ENCODE data around the gene STAT6.

Gene STAT6

DNA sequence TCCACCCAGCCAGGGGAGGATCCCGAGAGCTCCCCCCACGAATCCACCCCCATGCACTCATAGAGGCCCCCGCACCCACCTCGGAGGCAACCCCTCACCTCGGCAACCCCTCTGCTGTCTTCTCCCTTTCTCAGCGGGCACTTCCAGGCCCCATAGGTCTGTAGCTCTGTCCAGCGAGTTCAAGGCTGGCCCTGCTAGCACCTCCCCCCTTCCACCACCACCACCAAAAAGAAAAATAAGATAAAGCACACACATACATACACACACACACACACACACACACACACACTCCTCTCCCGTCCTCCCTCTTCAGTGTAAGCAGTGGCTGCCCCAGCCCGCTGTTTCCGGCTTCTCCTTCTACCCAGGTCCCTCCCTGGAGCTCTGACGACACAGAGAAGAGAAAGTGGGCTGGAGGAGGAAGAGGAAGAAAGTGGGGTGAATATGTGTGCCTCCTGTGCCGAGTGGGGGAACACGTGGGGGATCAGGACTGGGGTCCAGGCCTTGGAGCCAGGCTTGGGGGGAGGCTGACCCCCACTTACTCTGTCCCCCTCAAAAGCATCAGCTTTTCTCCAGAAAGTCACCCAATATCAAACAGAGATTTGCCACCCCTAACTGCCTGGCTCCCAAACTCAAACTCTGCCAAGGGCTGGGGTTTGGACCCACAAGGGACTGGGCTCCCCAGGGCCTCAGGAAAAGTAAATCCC is at the start of gene STAT6:
Gene STAT6, minus strand, starts transcription at position 332 of the 704 bp plus-strand sequence. CDS start 3,084 bp downstream, outside the sequence.
- no peaks in the 10 kb centered on the region for H3K27me3 ChIP-seq (ENCODE audit: control insufficient read depth, insufficient read depth, low read length)
- H3K4me3 ChIP-seq (ENCODE audit: low read depth, low read length) = peak within 1 kb of the TSS; percentile 80
- H3K4me1 ChIP-seq = peaks cover 12% of the 10 kb centered on the region

GRCh38 chr12:57160741-57161140 is 49.6 kb upstream of the STAT6 start:
- Histone ChIP-seq H3K9ac (no peak overlapping the region), H3K4me3 (ENCODE audit: low read depth, low read length) (no peak overlapping the region), H3K36me3 (ENCODE audit: control insufficient read depth, insufficient read depth, low read length) (no peaks in the 10 kb centered on the region), H3K79me2 (no peaks in the 10 kb centered on the region), H3K4me1 (no peaks in the 10 kb centered on the region), H3K27me3 (ENCODE audit: control insufficient read depth, insufficient read depth, low read length) (no peaks in the 10 kb centered on the region), H3K27ac (no peak overlapping the region), H2AFZ (no peak overlapping the region), H3K9me3 (ENCODE audit: control insufficient read depth, low read length) (no peaks in the 10 kb centered on the region), H3K4me2 (ENCODE audit: low read length) (no peak overlapping the region)
- TF ChIP-seq, protein P1, sequence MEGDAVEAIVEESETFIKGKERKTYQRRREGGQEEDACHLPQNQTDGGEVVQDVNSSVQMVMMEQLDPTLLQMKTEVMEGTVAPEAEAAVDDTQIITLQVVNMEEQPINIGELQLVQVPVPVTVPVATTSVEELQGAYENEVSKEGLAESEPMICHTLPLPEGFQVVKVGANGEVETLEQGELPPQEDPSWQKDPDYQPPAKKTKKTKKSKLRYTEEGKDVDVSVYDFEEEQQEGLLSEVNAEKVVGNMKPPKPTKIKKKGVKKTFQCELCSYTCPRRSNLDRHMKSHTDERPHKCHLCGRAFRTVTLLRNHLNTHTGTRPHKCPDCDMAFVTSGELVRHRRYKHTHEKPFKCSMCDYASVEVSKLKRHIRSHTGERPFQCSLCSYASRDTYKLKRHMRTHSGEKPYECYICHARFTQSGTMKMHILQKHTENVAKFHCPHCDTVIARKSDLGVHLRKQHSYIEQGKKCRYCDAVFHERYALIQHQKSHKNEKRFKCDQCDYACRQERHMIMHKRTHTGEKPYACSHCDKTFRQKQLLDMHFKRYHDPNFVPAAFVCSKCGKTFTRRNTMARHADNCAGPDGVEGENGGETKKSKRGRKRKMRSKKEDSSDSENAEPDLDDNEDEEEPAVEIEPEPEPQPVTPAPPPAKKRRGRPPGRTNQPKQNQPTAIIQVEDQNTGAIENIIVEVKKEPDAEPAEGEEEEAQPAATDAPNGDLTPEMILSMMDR (IDR thresholded peaks at IDR 0.05) = no peak

More for the DNA sequence above, at the start of gene STAT6:
- Histone ChIP-seq H3K4me2 (ENCODE audit: low read length) (peak within 1 kb of the TSS; percentile 94), H3K36me3 (ENCODE audit: control insufficient read depth, insufficient read depth, low read length) (no peaks in the 10 kb centered on the region), H3K27ac (peak within 1 kb of the TSS; percentile 95), H3K9me3 (ENCODE audit: control insufficient read depth, low read length) (no peaks in the 10 kb centered on the region), H2AFZ (peak within 1 kb of the TSS; percentile 87), H3K79me2 (no peaks in the 10 kb centered on the region), H3K9ac (peak within 1 kb of the TSS; percentile 44)
- TF ChIP-seq, protein P1 (IDR thresholded peaks at IDR 0.05) = no peak

DNA sequence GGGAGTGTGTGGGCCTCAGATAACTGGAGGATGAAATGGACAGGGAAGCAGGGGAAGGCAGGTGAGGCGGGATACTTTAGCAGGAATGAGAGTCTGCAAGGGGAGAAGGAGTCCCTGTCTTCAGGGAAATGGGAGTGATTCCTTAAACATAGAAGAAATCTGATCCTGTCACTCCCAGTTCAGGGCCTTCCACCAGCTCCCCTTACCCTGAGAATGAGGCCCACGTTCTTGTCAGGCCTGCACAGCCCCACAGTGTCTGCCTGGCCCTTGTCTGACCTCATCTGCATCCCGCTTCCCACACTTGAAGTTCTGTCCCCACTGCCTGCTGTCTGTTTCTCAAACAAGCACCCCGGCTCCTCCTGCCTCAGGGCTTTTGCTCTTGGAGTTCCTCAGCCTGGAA is 48.9 kb upstream of the STAT6 start:
- H3K4me1 ChIP-seq = no peaks in the 10 kb centered on the region
- no peaks in the 10 kb centered on the region for H3K27me3 ChIP-seq (ENCODE audit: control insufficient read depth, insufficient read depth, low read length)
- H3K36me3 ChIP-seq (ENCODE audit: control insufficient read depth, insufficient read depth, low read length) = no peaks in the 10 kb centered on the region
- no peaks in the 10 kb centered on the region for H3K9me3 ChIP-seq (ENCODE audit: control insufficient read depth, low read length)
- TF ChIP-seq, protein P1 (IDR thresholded peaks at IDR 0.05) = no peak
- H3K9ac ChIP-seq = no peak overlapping the region
- H2AFZ ChIP-seq = no peak overlapping the region
- H3K4me3 ChIP-seq (ENCODE audit: low read depth, low read length) = no peak overlapping the region
- no peak overlapping the region for H3K4me2 ChIP-seq (ENCODE audit: low read length)
- H3K79me2 ChIP-seq = no peaks in the 10 kb centered on the region
- H3K27ac ChIP-seq = no peak overlapping the region

DNA sequence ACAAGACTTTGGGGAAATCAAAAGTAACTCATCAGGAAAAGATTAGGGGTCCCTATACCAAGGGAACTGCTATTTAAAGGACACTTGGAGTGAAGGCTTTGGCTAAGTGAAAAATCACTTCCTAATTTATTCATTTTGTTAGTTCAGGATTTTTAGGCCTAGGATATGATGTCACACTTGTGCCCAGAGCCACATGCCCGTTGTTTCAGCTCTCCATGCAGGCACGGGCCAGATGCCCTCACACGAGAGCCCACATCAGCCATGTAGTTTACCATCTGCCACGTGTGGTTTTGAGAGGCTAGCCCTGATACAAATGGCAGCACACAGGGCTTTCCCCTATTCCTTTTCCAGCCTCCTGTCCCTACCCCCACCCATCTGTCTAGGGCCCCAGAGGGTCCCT is 48.1 kb upstream of the STAT6 start:
- Histone ChIP-seq H3K4me1 (no peaks in the 10 kb centered on the region), H3K36me3 (ENCODE audit: control insufficient read depth, insufficient read depth, low read length) (no peaks in the 10 kb centered on the region), H3K27ac (no peak overlapping the region)

More for the DNA sequence above, 48.1 kb upstream of the STAT6 start:
- Histone ChIP-seq H3K4me3 (ENCODE audit: low read depth, low read length) (no peak overlapping the region), H3K9ac (no peak overlapping the region), H2AFZ (no peak overlapping the region), H3K79me2 (no peaks in the 10 kb centered on the region), H3K9me3 (ENCODE audit: control insufficient read depth, low read length) (no peaks in the 10 kb centered on the region), H3K4me2 (ENCODE audit: low read length) (no peak overlapping the region), H3K27me3 (ENCODE audit: control insufficient read depth, insufficient read depth, low read length) (no peaks in the 10 kb centered on the region)
- TF ChIP-seq, protein P1 (IDR thresholded peaks at IDR 0.05) = no peak
